Suprapubic skin (tissue), 4 donors: ENCODE results near the gene PRRT3. TPM values are rescaled to one million over a fixed set of nuclear protein-coding genes. Genes with fewer than 3 reads are reported as not detected.
"Not testable (repeated sequence)": the region's sequence is repeated elsewhere in the genome, so short reads cannot be mapped to it uniquely, and the experiment has no call there.

Source experiments
- DNase-seq, 2 donors: peaks; one replicate each; pipeline ENCODE4 v3.0.0-alpha.2; 2019; ENCODE audit warnings: low spot score in 2 of 2
- H3K27ac ChIP-seq: fragments of 200-600 bp; sonication (generic); one replicate; pipeline ENCODE4 v1.5.1; 2019
- H3K27me3 ChIP-seq: fragments of 200-600 bp; sonication (generic); one replicate; pipeline ENCODE4 v1.5.1; 2019
- H3K36me3 ChIP-seq: fragments of 200-600 bp; sonication (generic); one replicate; pipeline ENCODE4 v1.5.1; 2019
- H3K4me1 ChIP-seq: fragments of 200-600 bp; sonication (generic); one replicate; pipeline ENCODE4 v1.5.1; 2019
- H3K4me3 ChIP-seq: fragments of 200-600 bp; sonication (generic); one replicate; pipeline ENCODE4 v1.5.1; 2019; ENCODE audit warnings: mild to moderate bottlenecking
- H3K9me3 ChIP-seq: fragments of 200-600 bp; sonication (generic); one replicate; pipeline ENCODE4 v1.5.1; 2019
- CTCF ChIP-seq, 2 donors: fragments of 200-600 bp in 1 of 2; fragments of 450-650 bp in 1 of 2; sonication (generic) in 1 of 2; IDR thresholded peaks; one replicate each; pipeline ENCODE4 v1.5.1; 2016 to 2019; ENCODE audit warnings: antibody characterized with exemption in 2 of 2, mild to moderate bottlenecking in 1 of 2, moderate library complexity in 1 of 2
- EP300 ChIP-seq: sonication (generic); formaldehyde crosslinking; IDR thresholded peaks from one replicate; pipeline ENCODE4 v1.6.1; 2017; ENCODE audit warnings: antibody characterized with exemption
- POLR2A ChIP-seq, 2 donors: fragments of 450-650 bp; IDR thresholded peaks; one replicate each; pipeline ENCODE4 v1.6.1; 2017; ENCODE audit warnings: antibody characterized with exemption in 2 of 2, mild to moderate bottlenecking in 2 of 2, moderate library complexity in 2 of 2
- POLR2AphosphoS5 ChIP-seq, 3 donors: sonication (generic); formaldehyde crosslinking; IDR thresholded peaks; one replicate each; pipeline ENCODE4 v1.6.1; 2017; ENCODE audit warnings: antibody characterized with exemption in 3 of 3
- WGBS: methylation state at CpG from one replicate; pipeline ENCODE4 v1.1.5; 2018; 5-methylcytosine and 5-hydroxymethylcytosine counted together
- total RNA-seq, 4 donors: library from RNA; depleted of rRNA; stranded (reverse); fragments of >200 nt; gene quantifications; one replicate each; pipeline ENCODE4 v1.1.0, GENCODE V29; 2016

Gene PRRT3
- total RNA-seq, 4 donors from 2014 or later: 2.5 to 6.1 (median 3.0) TPM

GRCh38 chr3:9940746-9941145 is 11.5 kb downstream of the PRRT3 start:
- Histone ChIP-seq H3K4me1 (peaks cover under 1% of the 10 kb centered on the region), H3K9me3 (no peaks in the 10 kb centered on the region), H3K4me3 (no peak overlapping the region), H3K27me3 (no peaks in the 10 kb centered on the region), H3K27ac (no peak overlapping the region), H3K36me3 (peaks cover 14% of the 10 kb centered on the region)
- TF ChIP-seq CTCF (IDR thresholded peaks at IDR 0.05) (no peak), EP300 (no peak)
- DNase-seq: no peak
- 97% methylated on average over 10 of the region's 10 CpGs for WGBS

- WGBS: 100% methylated on average over 1 of the region's 32 CpGs
- not testable (repeated sequence) for H3K27me3 ChIP-seq, H3K4me1 ChIP-seq, DNase-seq, H3K27ac ChIP-seq, H3K4me3 ChIP-seq, H3K9me3 ChIP-seq
- peaks cover 14% of the 10 kb centered on the region for H3K36me3 ChIP-seq
Observed at GRCh38 chr3:9939906-9940305, 12.3 kb downstream of the PRRT3 start.

GRCh38 chr3:9938966-9939365 is 13.2 kb downstream of the PRRT3 start:
- WGBS: 95% methylated on average over 2 of the region's 2 CpGs
- Histone ChIP-seq H3K4me1 (peaks cover 16% of the 10 kb centered on the region), H3K27me3 (no peaks in the 10 kb centered on the region), H3K36me3 (peaks cover 10% of the 10 kb centered on the region), H3K27ac (no peak overlapping the region), H3K9me3 (no peaks in the 10 kb centered on the region), H3K4me3 (no peak overlapping the region)
- no peak for DNase-seq
- no peak for TF ChIP-seq EP300
- no peak for TF ChIP-seq POLR2A (IDR thresholded peaks at IDR 0.05)
- no peak for TF ChIP-seq CTCF (IDR thresholded peaks at IDR 0.05)
- TF ChIP-seq POLR2AphosphoS5 (IDR thresholded peaks at IDR 0.05): no peak

- no peaks in the 10 kb centered on the region for H3K9me3 ChIP-seq
- 93% methylated on average over 9 of the region's 13 CpGs for WGBS
- no peaks in the 10 kb centered on the region for H3K27me3 ChIP-seq
- TF ChIP-seq EP300 (no peak), POLR2AphosphoS5 (IDR thresholded peaks at IDR 0.05) (no peak), CTCF (IDR thresholded peaks at IDR 0.05) (no peak), POLR2A (IDR thresholded peaks at IDR 0.05) (no peak)
- H3K27ac ChIP-seq: no peak overlapping the region
- peaks cover 24% of the 10 kb centered on the region for H3K4me1 ChIP-seq
- DNase-seq: no peak
- peaks cover 5% of the 10 kb centered on the region for H3K36me3 ChIP-seq
- H3K4me3 ChIP-seq: no peak overlapping the region
Observed at GRCh38 chr3:9937486-9938238, 14.5 kb downstream of the PRRT3 start.

- Histone ChIP-seq H3K27ac (no peak overlapping the region), H3K27me3 (no peaks in the 10 kb centered on the region), H3K4me3 (no peak overlapping the region), H3K36me3 (peaks cover 5% of the 10 kb centered on the region), H3K9me3 (no peaks in the 10 kb centered on the region), H3K4me1 (peaks cover 28% of the 10 kb centered on the region)
- DNase-seq: no peak
- no peak for TF ChIP-seq POLR2A (IDR thresholded peaks at IDR 0.05)
- TF ChIP-seq CTCF (IDR thresholded peaks at IDR 0.05): no peak
- TF ChIP-seq POLR2AphosphoS5 (IDR thresholded peaks at IDR 0.05): no peak
- TF ChIP-seq EP300: no peak
- 88% methylated on average over 5 of the region's 5 CpGs for WGBS
Observed at GRCh38 chr3:9935966-9936510, 16.2 kb downstream of the PRRT3 start.
